IPS DF 4.7 (cell line): ENCODE results near the gene EIF4A3.

Experiments used
- DNase-seq: peaks from one replicate; pipeline ENCODE4 v3.0.0-alpha.2; 2013; ENCODE audit warnings: low spot score; ENCODE audit errors: extremely low read depth

Gene EIF4A3

GRCh38 chr17:80137131-80137530 is 9.8 kb downstream of the EIF4A3 start:
- no peak for DNase-seq

GRCh38 chr17:80133626-80133970 is 13.3 kb downstream of the EIF4A3 start:
- no peak for DNase-seq

DNA sequence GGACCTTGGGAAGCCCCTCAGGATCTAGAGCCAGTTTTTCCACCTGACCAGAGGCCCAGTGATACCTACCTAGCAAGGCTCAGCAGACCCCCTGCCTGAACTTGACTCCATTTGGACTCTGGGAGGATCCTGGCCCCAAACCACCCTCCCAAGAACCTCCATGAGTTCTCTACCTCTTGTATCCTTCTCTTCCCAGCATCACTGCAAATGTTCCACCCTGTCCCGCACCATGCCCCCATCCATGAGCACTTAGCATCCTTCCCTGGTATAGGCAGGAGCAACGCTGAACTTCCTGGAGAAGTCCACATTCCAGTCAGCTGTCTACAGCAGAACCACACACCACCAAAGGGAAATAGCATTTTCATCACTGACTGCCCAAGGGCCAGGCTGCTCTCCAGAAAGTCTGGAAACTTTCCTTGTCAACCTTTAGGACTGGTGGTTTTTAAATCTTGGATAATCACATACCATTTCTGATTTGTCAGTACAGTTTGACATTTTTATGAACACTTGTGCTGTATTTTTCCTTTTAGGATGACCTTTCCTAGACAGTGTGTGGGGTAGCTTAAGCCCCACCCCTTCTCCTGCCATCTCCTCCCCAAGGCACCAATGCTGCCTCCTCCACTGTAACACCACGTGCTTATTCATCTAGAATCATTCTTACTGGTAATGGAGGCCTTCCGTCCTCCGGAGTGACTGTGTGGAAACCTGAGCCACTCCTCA is 13.9 kb downstream of the EIF4A3 start:
- DNase-seq = no peak

- DNase-seq = no peak
Measured at GRCh38 chr17:80130992-80131391, 15.9 kb downstream of the EIF4A3 start.

DNA sequence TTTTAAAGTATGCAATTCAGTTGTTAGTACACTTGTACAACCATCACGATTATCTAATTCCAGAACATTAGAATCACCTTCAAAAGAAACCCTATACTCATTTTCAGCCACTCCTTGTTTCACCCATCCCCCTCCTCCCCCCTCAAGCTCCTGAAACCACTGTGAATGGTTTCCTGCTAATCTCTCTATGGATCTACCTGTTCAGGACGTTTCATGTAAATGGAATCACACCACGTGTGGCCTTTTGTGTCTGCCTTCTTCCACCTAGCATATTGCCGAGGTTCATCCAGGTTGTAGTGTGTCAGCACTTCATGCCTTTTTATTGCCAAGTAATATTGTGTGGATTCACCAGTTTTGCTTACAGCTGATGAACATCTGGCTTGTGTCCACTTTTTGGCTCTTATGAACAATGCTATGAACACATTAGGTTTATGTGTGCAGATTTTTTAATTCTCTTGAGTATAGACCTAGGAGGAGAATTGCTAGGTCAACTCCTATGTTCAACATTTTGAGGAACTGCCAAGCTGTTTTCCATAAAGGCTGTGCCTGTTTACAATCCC is 17.8 kb downstream of the EIF4A3 start:
- no peak for DNase-seq

DNA sequence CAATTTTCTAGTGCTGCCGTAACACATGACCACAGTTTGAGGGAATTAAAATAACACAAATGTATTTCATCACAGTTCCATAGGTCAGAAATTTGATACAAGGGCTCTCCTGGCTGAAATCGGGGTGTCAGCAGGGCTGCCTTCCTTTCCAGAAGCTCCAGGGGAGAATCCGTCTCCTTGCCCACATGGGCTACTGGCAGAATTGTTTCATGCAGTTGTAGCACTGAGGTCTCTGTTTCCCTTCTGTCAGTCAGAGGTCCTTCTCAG is 20.5 kb downstream of the EIF4A3 start:
- no peak for DNase-seq

- DNase-seq = no peak
Measured at GRCh38 chr17:80125656-80126448, 21.1 kb downstream of the EIF4A3 start.

DNA sequence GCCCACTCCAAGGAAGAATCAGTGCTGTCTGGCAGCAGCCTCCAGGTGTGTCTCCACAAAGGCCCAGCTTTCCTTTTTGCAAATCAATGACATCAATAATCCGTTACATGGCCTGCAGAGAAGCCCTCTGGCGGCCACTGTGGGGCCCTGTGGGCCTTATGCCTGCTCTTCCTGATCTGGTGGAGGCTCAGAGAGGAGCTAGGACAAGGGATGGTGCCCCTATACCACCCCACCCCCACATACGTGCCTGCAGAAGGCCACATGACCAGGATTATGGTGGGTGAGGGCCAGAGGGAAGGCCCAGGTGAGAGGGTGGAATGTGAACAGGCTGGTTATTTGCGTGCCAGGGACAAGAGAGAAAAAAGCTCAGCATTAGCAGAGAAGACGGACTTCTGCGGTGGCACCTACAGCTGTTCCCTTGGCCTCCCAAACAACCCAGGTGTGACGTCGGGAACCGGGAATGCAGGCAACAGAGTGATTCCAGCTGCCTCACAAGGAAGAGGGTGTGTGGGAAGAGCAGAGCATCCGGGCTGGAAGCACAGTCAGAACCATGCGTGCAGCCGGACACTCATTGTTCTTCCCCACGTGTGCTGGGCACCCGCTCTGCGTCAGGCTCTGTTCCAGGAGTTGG is 22.5 kb downstream of the EIF4A3 start:
- DNase-seq = peak; percentile 41

DNA sequence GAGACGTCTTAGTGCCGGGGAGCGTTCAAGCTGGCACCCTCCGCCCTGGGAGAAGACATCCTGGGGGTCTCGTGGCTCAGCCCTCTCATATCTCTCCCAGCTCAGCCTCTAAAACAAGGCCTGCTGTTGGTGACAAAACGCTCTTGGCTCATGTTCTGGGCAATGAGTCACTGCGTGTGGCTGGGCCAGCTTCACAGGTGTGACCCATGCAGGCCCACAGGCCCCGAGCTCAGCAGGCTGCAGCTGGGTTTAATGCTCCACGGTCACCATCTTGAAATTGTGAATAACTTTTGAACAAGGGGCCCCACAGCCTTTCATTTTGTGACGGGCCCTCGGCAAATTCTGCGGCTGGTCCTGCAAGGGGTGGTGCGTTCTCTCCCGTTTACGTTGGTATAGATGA is 23.1 kb downstream of the EIF4A3 start:
- DNase-seq = no peak

GRCh38 chr17:80122926-80123505 is 23.9 kb downstream of the EIF4A3 start:
- no peak for DNase-seq

GRCh38 chr17:80122026-80122575 is 24.8 kb downstream of the EIF4A3 start:
- no peak for DNase-seq

DNA sequence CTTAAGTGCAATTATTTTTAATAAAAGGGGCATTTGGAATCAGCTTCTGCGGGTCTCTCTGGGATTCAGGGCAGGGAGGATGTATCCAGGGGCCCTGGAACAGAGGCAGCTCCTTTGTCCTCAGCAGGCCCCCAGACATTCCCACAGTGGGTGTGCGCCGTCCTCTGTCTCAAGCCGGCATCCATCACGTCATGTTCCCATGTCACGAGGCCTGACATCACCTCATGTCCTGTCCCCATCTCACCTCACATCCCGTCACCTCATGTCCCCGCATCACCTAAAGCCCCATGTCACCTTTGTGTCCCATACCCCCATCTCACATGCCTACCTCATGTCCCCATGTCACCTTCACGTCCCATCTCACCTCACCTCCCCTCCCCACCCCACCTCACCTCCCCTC is 27.1 kb downstream of the EIF4A3 start:
- no peak for DNase-seq

DNA sequence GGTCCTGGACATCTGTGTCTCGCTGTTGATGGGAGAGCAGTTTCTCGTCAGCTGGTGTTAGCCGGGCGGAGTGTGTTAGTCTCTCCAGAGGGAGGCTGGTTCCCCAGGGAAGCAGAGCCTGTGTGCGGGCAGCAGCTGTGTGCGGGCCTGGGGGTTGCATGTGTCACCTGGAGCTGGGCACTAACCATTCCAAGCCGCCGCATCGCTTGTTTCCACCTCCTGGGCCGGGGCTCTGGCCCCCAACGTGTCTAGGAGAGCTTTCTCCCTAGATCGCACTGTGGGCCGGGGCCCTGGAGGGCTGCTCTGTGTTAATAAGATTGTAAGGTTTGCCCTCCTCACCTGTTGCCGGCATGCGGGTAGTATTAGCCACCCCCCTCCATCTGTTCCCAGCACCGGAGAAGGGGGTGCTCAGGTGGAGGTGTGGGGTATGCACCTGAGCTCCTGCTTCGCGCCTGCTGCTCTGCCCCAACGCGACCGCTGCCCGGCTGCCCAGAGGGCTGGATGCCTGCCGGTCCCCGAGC is 27.6 kb downstream of the EIF4A3 start:
- DNase-seq = no peak

- DNase-seq = no peak
Measured at GRCh38 chr17:80118601-80119270, 28.2 kb downstream of the EIF4A3 start.

DNA sequence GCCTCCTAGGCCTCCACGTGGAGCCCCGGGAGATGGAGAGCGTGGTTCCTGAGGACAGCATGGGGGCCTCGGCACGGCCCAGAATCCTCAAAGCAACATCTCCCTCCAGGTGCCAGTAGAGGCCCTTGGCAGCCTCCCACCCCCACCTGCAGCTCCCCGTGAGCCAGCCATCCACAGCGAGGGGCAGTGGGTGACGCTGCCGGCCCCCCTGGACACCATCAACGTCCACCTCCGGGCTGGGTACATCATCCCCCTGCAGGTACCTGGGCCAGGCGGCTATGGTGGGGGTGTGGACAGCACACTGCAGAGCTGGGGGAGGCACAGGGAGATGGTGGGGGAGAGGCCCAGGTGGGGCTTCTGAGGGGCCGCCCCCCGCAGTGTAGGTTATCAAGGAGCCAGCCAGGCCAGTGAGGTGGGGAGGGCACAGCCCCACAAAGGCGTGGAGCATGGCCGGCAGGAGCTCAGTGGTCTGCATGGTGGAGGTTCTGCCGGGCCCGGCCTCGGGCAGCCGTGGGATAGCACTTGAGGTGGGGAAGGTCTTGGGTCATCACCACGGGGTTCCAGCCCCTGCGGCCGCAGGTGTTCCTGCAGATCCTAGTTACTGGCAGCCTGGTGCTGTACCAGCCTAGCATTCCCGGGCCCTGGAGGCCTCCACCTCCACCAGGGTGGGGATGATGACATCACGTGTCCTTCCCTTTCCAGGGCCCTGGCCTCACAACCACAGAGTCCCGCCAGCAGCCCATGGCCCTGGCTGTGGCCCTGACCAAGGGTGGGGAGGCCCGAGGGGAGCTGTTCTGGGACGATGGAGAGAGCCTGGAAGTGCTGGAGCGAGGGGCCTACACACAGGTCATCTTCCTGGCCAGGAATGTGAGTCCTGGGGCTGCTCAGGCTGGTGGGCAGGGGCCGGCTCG is 29.2 kb downstream of the EIF4A3 start:
- DNase-seq = no peak

DNA sequence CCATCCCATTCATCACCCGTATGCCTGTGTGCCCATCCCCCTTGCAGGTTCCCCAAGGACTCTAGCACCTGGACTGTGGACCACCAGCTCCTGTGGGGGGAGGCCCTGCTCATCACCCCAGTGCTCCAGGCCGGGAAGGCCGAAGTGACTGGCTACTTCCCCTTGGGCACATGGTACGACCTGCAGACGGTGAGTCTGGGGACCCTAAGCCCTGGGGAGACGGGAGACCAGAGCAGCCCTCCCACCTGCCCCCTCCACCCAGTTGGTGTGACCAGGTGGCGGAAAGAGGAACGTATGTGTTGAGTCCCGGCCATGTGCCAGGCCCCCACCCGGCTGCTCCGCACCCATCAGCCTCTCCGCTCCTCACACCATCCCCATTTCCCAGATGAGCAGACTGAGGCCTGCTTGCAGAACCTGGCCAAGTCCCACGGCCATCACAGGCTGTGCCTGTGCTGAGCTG is 30.0 kb downstream of the EIF4A3 start:
- DNase-seq = no peak

- DNase-seq = no peak
Measured at GRCh38 chr17:80116276-80116920, 30.5 kb downstream of the EIF4A3 start.

DNA sequence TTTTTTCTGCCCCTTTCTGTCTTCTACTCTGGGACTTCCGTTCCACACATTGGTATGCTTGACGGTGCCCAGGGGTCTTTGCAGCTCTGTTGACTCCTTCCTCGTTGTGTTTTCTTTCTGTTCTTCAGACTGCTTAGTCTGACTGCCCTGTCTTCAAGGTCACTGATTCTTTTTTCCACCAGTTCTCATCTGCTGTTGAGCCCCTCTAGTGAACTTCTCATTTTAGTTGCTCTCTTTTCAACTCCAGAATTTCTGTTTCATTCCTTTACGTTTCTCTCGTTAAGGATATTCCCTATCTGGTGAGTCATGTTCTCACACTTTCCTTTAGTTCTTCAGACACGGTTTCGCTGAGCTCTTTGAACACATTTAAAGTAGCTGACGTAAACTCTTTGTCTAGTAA is 31.8 kb downstream of the EIF4A3 start:
- no peak for DNase-seq

DNA sequence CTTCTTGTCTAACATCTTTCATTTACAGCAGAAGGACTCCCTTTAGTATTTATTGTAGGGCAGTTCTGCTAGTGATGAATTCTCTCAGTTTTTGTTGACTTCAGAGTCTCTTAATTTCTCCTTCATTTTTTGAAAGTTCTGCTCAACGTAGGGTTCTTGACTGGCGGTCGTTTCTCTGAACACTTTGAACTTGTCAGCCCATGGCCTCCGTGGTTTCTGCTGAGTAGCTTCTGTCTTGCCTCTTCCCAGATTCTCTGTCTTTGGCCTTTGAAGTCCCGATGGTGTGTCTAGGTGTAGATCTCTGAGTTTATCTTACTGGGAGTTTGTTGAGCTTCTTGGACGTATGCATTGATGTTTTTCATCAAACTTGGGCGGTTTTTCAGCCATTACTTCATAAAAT is 32.2 kb downstream of the EIF4A3 start:
- no peak for DNase-seq
